ENCODE measurements around the gene ALDH3A2. TPM values are rescaled to one million over a fixed set of nuclear protein-coding genes. Genes with fewer than 3 reads are reported as not detected.
"Not testable (repeated sequence)": the region's sequence is repeated elsewhere in the genome, so short reads cannot be mapped to it uniquely, and the experiment has no call there.

Gene ALDH3A2
- total and polyA plus RNA-seq, 3 donors from 2014 or later, result 76.0 to 125 (median 100.0) TPM

GRCh38 chr17:19664136-19664820, 15.7 kb downstream of the ALDH3A2 start:
- intact Hi-C loops (cut with DNase I; ENCODE audit: low total_unique reads), result no loop called here
- H3K36me3 ChIP-seq (ENCODE audit: low read depth, missing control alignments), result no peaks in the 10 kb centered on the region
- no peak for TF ChIP-seq POLR2A (IDR thresholded peaks at IDR 0.05)
- TF ChIP-seq, protein P1, sequence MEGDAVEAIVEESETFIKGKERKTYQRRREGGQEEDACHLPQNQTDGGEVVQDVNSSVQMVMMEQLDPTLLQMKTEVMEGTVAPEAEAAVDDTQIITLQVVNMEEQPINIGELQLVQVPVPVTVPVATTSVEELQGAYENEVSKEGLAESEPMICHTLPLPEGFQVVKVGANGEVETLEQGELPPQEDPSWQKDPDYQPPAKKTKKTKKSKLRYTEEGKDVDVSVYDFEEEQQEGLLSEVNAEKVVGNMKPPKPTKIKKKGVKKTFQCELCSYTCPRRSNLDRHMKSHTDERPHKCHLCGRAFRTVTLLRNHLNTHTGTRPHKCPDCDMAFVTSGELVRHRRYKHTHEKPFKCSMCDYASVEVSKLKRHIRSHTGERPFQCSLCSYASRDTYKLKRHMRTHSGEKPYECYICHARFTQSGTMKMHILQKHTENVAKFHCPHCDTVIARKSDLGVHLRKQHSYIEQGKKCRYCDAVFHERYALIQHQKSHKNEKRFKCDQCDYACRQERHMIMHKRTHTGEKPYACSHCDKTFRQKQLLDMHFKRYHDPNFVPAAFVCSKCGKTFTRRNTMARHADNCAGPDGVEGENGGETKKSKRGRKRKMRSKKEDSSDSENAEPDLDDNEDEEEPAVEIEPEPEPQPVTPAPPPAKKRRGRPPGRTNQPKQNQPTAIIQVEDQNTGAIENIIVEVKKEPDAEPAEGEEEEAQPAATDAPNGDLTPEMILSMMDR (IDR thresholded peaks at IDR 0.05), result no peak
- no peaks in the 10 kb centered on the region for H3K27me3 ChIP-seq
- DNase-seq, result no peak
- no peaks in the 10 kb centered on the region for H3K9me3 ChIP-seq
- 74 to 79% methylated on average over 5 of the region's 5 CpGs for WGBS, 2 donors
- H3K4me1 ChIP-seq, result no peaks in the 10 kb centered on the region
- no peak overlapping the region for H3K4me3 ChIP-seq
- H3K27ac ChIP-seq, result no peak overlapping the region

GRCh38 chr17:19664821-19665181, 16.2 kb downstream of the ALDH3A2 start:
- WGBS, 2 donors, result 87 to 95% methylated on average over 4 of the region's 4 CpGs
- Histone ChIP-seq H3K27me3 (no peaks in the 10 kb centered on the region), H3K4me3 (no peak overlapping the region), H3K36me3 (ENCODE audit: low read depth, missing control alignments) (no peaks in the 10 kb centered on the region), H3K9me3 (no peaks in the 10 kb centered on the region), H3K27ac (no peak overlapping the region), H3K4me1 (no peaks in the 10 kb centered on the region)
- TF ChIP-seq POLR2A (IDR thresholded peaks at IDR 0.05), result no peak
- TF ChIP-seq, protein P1 (IDR thresholded peaks at IDR 0.05), result no peak
- DNase-seq, result no peak
- intact Hi-C loops (cut with DNase I; ENCODE audit: low total_unique reads), result no loop called here

DNA sequence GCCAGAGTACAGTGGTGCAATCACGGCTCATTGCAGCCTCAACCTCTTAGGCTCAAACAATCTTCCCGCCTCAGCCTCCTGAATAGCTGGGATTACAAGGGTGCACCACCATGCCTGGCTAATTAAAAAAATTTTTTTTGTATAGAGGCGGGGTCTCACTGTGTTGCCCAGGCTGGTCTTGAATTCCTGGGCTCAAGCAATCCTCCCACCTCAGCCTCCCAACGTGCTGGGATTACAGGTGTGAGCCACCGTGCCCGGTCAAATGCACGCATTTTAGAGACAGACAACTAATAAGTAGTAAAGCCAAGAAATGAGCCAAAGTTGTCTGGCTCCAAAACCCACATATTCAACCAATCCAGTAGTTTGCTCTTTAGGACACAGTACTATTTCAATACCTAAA, 21.1 kb downstream of the ALDH3A2 start:
- intact Hi-C loops (cut with DNase I; ENCODE audit: low total_unique reads), result not testable (repeated sequence)

GRCh38 chr17:19670908-19671307, 22.4 kb downstream of the ALDH3A2 start:
- Histone ChIP-seq H3K36me3 (ENCODE audit: low read depth, missing control alignments) (no peaks in the 10 kb centered on the region), H3K4me1 (no peaks in the 10 kb centered on the region), H3K27ac (no peak overlapping the region), H3K9me3 (no peaks in the 10 kb centered on the region), H3K27me3 (no peaks in the 10 kb centered on the region), H3K4me3 (no peak overlapping the region)
- intact Hi-C loops (cut with DNase I; ENCODE audit: low total_unique reads), result no loop called here
- TF ChIP-seq, protein P1 (IDR thresholded peaks at IDR 0.05), result no peak
- no peak for TF ChIP-seq POLR2A (IDR thresholded peaks at IDR 0.05)
- 88 to 96% methylated on average over 2 of the region's 2 CpGs for WGBS, 2 donors
- no peak for DNase-seq

More for the DNA sequence above, 21.1 kb downstream of the ALDH3A2 start:
- not testable (repeated sequence) for DNase-seq; H3K36me3 ChIP-seq (ENCODE audit: low read depth, missing control alignments); H3K27ac ChIP-seq; H3K27me3 ChIP-seq; H3K9me3 ChIP-seq; H3K4me3 ChIP-seq; H3K4me1 ChIP-seq
- 86 to 98% methylated on average over 7 of the region's 7 CpGs for WGBS, 2 donors

DNA sequence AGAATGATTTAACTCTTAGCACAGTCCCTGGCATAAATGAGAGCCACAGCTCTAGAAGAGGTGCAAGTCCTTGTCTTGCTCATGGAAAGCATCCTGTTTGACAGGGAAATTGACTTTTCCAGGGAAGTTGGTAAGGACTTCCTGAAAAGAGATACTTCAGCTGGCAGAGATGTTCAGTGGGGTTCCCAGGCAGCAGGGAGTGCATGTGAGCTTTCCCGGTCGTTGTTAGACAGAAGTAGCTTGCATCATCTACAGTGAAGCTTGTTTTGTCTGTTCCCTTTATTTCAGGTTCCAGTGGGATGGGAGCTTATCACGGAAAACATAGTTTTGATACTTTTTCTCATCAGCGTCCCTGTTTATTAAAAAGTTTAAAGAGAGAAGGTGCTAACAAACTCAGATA, 22.9 kb downstream of the ALDH3A2 start:
- no peak for DNase-seq
- Histone ChIP-seq H3K27ac (no peak overlapping the region), H3K27me3 (no peaks in the 10 kb centered on the region), H3K4me3 (no peak overlapping the region), H3K9me3 (no peaks in the 10 kb centered on the region), H3K36me3 (ENCODE audit: low read depth, missing control alignments) (no peaks in the 10 kb centered on the region), H3K4me1 (no peaks in the 10 kb centered on the region)
- intact Hi-C loops (cut with DNase I; ENCODE audit: low total_unique reads), result no loop called here
- TF ChIP-seq POLR2A (IDR thresholded peaks at IDR 0.05), result no peak
- TF ChIP-seq, protein P1 (IDR thresholded peaks at IDR 0.05), result no peak
- 59 to 73% methylated on average over 4 of the region's 4 CpGs for WGBS, 2 donors

Data from testis (tissue), 3 donors.